Measurements from ENCODE around the gene HAPSTR1. TPM values are rescaled to one million over a fixed set of nuclear protein-coding genes. Genes with fewer than 3 reads are reported as not detected.
A peak's percentile ranks its signal among the peaks of the same experiment; 100 is the strongest.
"Not testable (repeated sequence)": the region's sequence is repeated elsewhere in the genome, so short reads cannot be mapped to it uniquely, and the experiment has no call there.

The HAPSTR1 gene
- total RNA-seq (2022) (57.1 and 59.6 TPM in 2 replicates), Bru-seq, nascent RNA (percentile 99 among the genes with signal in this experiment), BruChase-seq, experiment 1, labeled RNA remaining after a 6-hour chase (percentile 95 among the genes with signal in this experiment), BruChase-seq, experiment 2, labeled RNA remaining after a 2-hour chase (percentile 98 among the genes with signal in this experiment)
- long read RNA-seq, full-length matches to known transcripts = 20 of 26 reads
- long read RNA-seq, partial matches to known transcripts = 3 of 26 reads
- long read RNA-seq, other reads (novel, unspliced or antisense) = 3 of 26 reads

- H3K36me3 Mint-ChIP-seq (ENCODE audit: insufficient read depth, unreplicated experiment) = peaks cover 64% of the 10 kb centered on the region
- TF ChIP-seq, protein P1, sequence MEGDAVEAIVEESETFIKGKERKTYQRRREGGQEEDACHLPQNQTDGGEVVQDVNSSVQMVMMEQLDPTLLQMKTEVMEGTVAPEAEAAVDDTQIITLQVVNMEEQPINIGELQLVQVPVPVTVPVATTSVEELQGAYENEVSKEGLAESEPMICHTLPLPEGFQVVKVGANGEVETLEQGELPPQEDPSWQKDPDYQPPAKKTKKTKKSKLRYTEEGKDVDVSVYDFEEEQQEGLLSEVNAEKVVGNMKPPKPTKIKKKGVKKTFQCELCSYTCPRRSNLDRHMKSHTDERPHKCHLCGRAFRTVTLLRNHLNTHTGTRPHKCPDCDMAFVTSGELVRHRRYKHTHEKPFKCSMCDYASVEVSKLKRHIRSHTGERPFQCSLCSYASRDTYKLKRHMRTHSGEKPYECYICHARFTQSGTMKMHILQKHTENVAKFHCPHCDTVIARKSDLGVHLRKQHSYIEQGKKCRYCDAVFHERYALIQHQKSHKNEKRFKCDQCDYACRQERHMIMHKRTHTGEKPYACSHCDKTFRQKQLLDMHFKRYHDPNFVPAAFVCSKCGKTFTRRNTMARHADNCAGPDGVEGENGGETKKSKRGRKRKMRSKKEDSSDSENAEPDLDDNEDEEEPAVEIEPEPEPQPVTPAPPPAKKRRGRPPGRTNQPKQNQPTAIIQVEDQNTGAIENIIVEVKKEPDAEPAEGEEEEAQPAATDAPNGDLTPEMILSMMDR (IDR thresholded peaks at IDR 0.05; ENCODE audit: unreplicated experiment) = no peak
- H3K9me3 Mint-ChIP-seq (ENCODE audit: low read depth, unreplicated experiment) = no peaks in the 10 kb centered on the region
- intact Hi-C loops (cut with micrococcal nuclease; ENCODE audit: unreplicated experiment) = loop anchor here (10.0 kb wide), 1 partner anchor 126 kb away; the partner anchor contains the start of gene USP7
- CTCF ChIA-PET = interaction anchor here (0.6 to 1.9 kb wide), 11 partner anchors 11 to 1101 kb away, joined by 3 to 21 read pairs (median 4); no protein-coding TSS in a partner anchor
- no peaks in the 10 kb centered on the region for H3K27me3 Mint-ChIP-seq (ENCODE audit: unreplicated experiment)
- peak within 1 kb of the TSS; percentile 80 for H3K4me3 Mint-ChIP-seq (ENCODE audit: low read depth, unreplicated experiment)
- no TSS peak for BruUV-seq (replicated peaks)
- peak; percentile 99 for DNase-seq
- H3K4me1 Mint-ChIP-seq (ENCODE audit: low read depth, unreplicated experiment) = peaks cover 31% of the 10 kb centered on the region
- H3K27ac Mint-ChIP-seq (ENCODE audit: unreplicated experiment) = peak within 1 kb of the TSS; percentile 95
Measured at GRCh38 chr16:9090960-9091866, at the start of gene HAPSTR1. TSS of gene HAPSTR1 (plus strand) at chr16:9091644. CDS start at chr16:9092045, 401 bp downstream.

DNA sequence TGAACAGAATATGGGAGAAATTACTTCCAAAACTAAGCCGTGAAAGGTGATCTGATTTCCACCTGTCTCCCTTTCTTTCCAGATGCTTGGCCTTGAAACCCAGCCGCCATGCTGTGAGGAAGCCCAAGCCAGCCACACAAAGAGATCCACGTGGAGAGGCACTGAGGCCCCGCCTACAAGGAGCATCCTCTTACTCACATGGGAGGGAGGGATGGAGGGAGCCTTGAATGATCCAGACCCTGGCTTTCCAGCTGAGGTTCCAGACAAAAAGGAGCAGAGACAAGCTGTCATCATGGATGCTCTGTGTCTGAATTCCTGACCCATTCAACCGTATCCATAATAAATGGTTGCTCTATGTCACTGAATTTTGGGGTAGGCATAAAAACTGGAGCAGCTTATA, 48.9 kb upstream of the HAPSTR1 start:
- CTCF ChIA-PET = interaction anchor here (0.7 kb wide), 1 partner anchor 167 kb away, joined by 3 read pairs; no protein-coding TSS in a partner anchor
- Mint-ChIP-seq H3K9me3 (ENCODE audit: low read depth, unreplicated experiment) (no peaks in the 10 kb centered on the region), H3K27ac (ENCODE audit: unreplicated experiment) (no peak overlapping the region)

GRCh38 chr16:9042964-9043680, 48.3 kb upstream of the HAPSTR1 start:
- H3K36me3 Mint-ChIP-seq (ENCODE audit: insufficient read depth, unreplicated experiment) = peaks cover 9% of the 10 kb centered on the region
- H3K9me3 Mint-ChIP-seq (ENCODE audit: low read depth, unreplicated experiment) = no peaks in the 10 kb centered on the region
- H3K27me3 Mint-ChIP-seq (ENCODE audit: unreplicated experiment) = no peaks in the 10 kb centered on the region
- no peak for DNase-seq
- H3K4me3 Mint-ChIP-seq (ENCODE audit: low read depth, unreplicated experiment) = no peak overlapping the region
- TF ChIP-seq, protein P1 (IDR thresholded peaks at IDR 0.05; ENCODE audit: unreplicated experiment) = no peak
- intact Hi-C loops (cut with micrococcal nuclease; ENCODE audit: unreplicated experiment) = no loop called here
- peaks cover 11% of the 10 kb centered on the region for H3K4me1 Mint-ChIP-seq (ENCODE audit: low read depth, unreplicated experiment)
- no peak overlapping the region for H3K27ac Mint-ChIP-seq (ENCODE audit: unreplicated experiment)
- CTCF ChIA-PET = interaction anchor here (0.7 kb wide), 1 partner anchor 168 kb away, joined by 3 read pairs; no protein-coding TSS in a partner anchor
- BruUV-seq (replicated peaks) = no TSS peak

More for the DNA sequence above, 48.9 kb upstream of the HAPSTR1 start:
- Mint-ChIP-seq H3K36me3 (ENCODE audit: insufficient read depth, unreplicated experiment) (peaks cover 4% of the 10 kb centered on the region), H3K4me1 (ENCODE audit: low read depth, unreplicated experiment) (peaks cover 5% of the 10 kb centered on the region), H3K4me3 (ENCODE audit: low read depth, unreplicated experiment) (no peak overlapping the region), H3K27me3 (ENCODE audit: unreplicated experiment) (no peaks in the 10 kb centered on the region)
- intact Hi-C loops (cut with micrococcal nuclease; ENCODE audit: unreplicated experiment) = no loop called here
- no TSS peak for BruUV-seq (replicated peaks)
- TF ChIP-seq, protein P1 (IDR thresholded peaks at IDR 0.05; ENCODE audit: unreplicated experiment) = no peak
- DNase-seq = no peak

- H3K27ac Mint-ChIP-seq (ENCODE audit: unreplicated experiment); intact Hi-C loops (cut with micrococcal nuclease; ENCODE audit: unreplicated experiment); BruUV-seq (replicated peaks); H3K4me3 Mint-ChIP-seq (ENCODE audit: low read depth, unreplicated experiment); CTCF ChIA-PET; DNase-seq; H3K27me3 Mint-ChIP-seq (ENCODE audit: unreplicated experiment); H3K9me3 Mint-ChIP-seq (ENCODE audit: low read depth, unreplicated experiment): not testable (repeated sequence)
- Mint-ChIP-seq H3K36me3 (ENCODE audit: insufficient read depth, unreplicated experiment) (peaks cover 13% of the 10 kb centered on the region), H3K4me1 (ENCODE audit: low read depth, unreplicated experiment) (peaks cover 23% of the 10 kb centered on the region)
Measured at GRCh38 chr16:9045562-9045961, 45.9 kb upstream of the HAPSTR1 start.

All from Calu3 (cell line).